ENCODE measurements around the gene CENPB.
"Not testable (repeated sequence)": the region's sequence is repeated elsewhere in the genome, so short reads cannot be mapped to it uniquely, and the experiment has no call there.

The CENPB gene

GRCh38 chr20:3786665-3787323 is at the start of gene CENPB:
Gene CENPB (minus strand): TSS chr20:3786740. CDS start chr20:3786483, 257 bp downstream.
- H3K4me3 Mint-ChIP-seq = peak within 1 kb of the TSS; percentile 85 to 86
- H3K27me3 Mint-ChIP-seq = no peaks in the 10 kb centered on the region
- no peaks in the 10 kb centered on the region for H3K9me3 Mint-ChIP-seq
- H3K4me1 Mint-ChIP-seq = peaks cover 19 to 38% of the 10 kb centered on the region in 2 donors
- DNase-seq (peak; percentile 90), ATAC-seq (replicated peaks) (peak; percentile 92 to 95)
- H3K27ac Mint-ChIP-seq = peak within 1 kb of the TSS; percentile 81
- H3K36me3 Mint-ChIP-seq = peaks cover 9 to 16% of the 10 kb centered on the region in 2 donors

- Mint-ChIP-seq H3K4me1 (peaks cover 0 to 3% of the 10 kb centered on the region in 2 donors), H3K9me3 (no peaks in the 10 kb centered on the region), H3K27me3 (no peaks in the 10 kb centered on the region), H3K4me3 (no peak overlapping the region), H3K36me3 (peaks cover 6 to 9% of the 10 kb centered on the region in 2 donors), H3K27ac (no peak overlapping the region)
- DNase-seq = no peak
- no peak for ATAC-seq (replicated peaks)
Observed at GRCh38 chr20:3836132-3836531, 49.6 kb upstream of the CENPB start.

DNA sequence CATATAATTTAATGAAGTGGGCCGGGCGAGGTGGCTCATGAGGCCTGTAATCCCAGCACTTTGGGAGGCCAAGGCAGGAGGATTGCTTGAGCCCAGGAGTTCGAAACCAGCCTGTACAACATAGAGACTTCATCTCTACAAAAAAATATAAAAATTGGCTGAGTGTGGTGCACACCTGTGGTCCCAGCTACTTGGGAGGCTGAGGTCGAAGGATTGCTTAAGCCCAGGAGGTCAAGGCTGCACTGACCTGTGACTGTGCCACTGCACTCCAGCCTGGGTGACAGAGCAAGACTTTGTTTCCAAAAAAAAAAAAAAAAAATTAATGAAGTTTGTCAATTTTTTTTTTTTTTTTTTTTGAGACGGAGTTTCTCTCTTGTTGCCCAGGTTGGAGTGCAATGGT is 43.4 kb upstream of the CENPB start:
- H3K4me3 Mint-ChIP-seq; H3K9me3 Mint-ChIP-seq; H3K27ac Mint-ChIP-seq; H3K27me3 Mint-ChIP-seq; H3K4me1 Mint-ChIP-seq; DNase-seq; ATAC-seq (replicated peaks): not testable (repeated sequence)
- H3K36me3 Mint-ChIP-seq = peaks cover 23 to 31% of the 10 kb centered on the region in 2 donors

- H3K36me3 Mint-ChIP-seq = peaks cover 27 to 35% of the 10 kb centered on the region in 2 donors
- H3K4me3 Mint-ChIP-seq = no peak overlapping the region
- H3K27ac Mint-ChIP-seq = no peak overlapping the region
- no peaks in the 10 kb centered on the region for H3K27me3 Mint-ChIP-seq
- peaks cover 8 to 9% of the 10 kb centered on the region in 2 donors for H3K4me1 Mint-ChIP-seq
- no peaks in the 10 kb centered on the region for H3K9me3 Mint-ChIP-seq
- DNase-seq = no peak
- no peak for ATAC-seq (replicated peaks)
Observed at GRCh38 chr20:3828798-3829197, 42.3 kb upstream of the CENPB start.

DNA sequence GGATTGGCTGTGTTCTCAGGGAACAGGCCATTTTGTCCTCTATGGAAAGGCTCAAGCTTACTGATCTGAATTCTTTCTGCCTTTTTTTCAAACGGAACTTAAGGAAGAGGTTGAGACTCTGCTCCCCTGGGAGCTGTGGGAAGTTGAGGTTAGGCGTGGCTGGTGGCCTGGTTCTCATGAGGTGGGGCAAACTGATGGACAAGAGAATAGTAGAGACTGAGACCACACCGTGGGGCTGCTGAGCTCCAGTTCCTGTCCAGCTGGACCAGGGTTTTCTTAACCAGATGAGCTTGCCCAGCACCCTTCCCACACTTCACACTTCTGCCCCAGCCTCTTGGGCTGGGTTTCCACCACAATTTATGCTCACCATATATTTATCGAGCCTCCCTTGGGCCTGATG is 39.9 kb upstream of the CENPB start:
- Mint-ChIP-seq H3K27me3 (no peaks in the 10 kb centered on the region), H3K9me3 (no peaks in the 10 kb centered on the region), H3K4me3 (no peak overlapping the region), H3K36me3 (peaks cover 31 to 45% of the 10 kb centered on the region in 2 donors), H3K4me1 (peaks cover 11 to 14% of the 10 kb centered on the region in 2 donors), H3K27ac (no peak overlapping the region)
- ATAC-seq (replicated peaks) (no peak), DNase-seq (no peak)

DNA sequence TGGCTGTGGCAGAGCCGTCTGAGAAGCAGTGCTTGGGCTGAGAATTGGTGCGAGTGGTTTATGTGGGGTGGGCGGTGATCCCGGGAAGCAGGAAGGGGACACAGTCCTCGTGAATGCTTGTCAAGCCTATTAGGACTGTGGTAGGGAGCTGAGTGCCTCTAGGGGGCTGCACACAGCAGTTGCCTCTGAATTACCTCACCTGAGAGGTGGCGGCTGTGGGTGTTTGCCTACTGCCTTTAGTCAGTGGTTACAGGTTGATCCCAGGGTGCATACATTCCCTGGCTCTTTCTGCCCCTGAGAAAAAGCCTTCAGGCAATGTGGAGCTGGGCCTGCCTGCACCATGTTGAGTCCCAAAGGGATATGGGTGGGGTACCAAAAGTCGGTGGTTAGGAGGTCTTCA is 39.0 kb upstream of the CENPB start:
- Mint-ChIP-seq H3K27me3 (no peaks in the 10 kb centered on the region), H3K27ac (no peak overlapping the region), H3K4me3 (no peak overlapping the region), H3K36me3 (peaks cover 29 to 45% of the 10 kb centered on the region in 2 donors), H3K9me3 (no peaks in the 10 kb centered on the region), H3K4me1 (peaks cover 14 to 18% of the 10 kb centered on the region in 2 donors)
- no peak for ATAC-seq (replicated peaks)
- no peak for DNase-seq

GRCh38 chr20:3823881-3824280 is 37.3 kb upstream of the CENPB start:
- Mint-ChIP-seq H3K4me3 (no peak overlapping the region), H3K9me3 (no peaks in the 10 kb centered on the region), H3K27ac (no peak overlapping the region), H3K4me1 (peaks cover 14 to 31% of the 10 kb centered on the region in 2 donors), H3K27me3 (no peaks in the 10 kb centered on the region), H3K36me3 (peaks cover 26 to 45% of the 10 kb centered on the region in 2 donors)
- ATAC-seq (replicated peaks) = no peak
- no peak for DNase-seq

DNA sequence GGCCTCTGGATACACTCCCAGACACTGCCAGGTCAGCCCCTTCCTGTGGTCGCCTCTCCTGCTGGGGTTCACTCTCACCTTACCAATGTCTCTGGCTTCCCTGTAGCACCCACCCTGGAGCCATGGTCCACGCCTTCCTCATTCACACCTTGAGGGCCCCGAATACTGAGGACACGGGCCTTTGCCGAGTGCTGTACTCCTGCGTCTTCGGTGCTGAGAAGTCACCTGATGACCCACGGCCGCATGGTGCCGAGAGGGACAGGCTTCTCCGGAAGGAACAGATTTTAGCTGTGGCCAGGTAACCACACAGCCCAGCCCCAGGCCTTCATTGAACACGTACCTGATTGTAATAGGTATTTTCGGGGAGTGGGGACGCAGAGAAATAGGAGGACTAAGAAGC is 35.5 kb upstream of the CENPB start:
- ATAC-seq (replicated peaks) = no peak
- Mint-ChIP-seq H3K4me1 (peaks cover 20 to 39% of the 10 kb centered on the region in 2 donors), H3K36me3 (peaks cover 21 to 32% of the 10 kb centered on the region in 2 donors), H3K4me3 (peak overlapping the region; percentile 87 to 95), H3K27ac (peak overlapping the region; percentile 98), H3K27me3 (no peaks in the 10 kb centered on the region), H3K9me3 (no peaks in the 10 kb centered on the region)
- DNase-seq = no peak

DNA sequence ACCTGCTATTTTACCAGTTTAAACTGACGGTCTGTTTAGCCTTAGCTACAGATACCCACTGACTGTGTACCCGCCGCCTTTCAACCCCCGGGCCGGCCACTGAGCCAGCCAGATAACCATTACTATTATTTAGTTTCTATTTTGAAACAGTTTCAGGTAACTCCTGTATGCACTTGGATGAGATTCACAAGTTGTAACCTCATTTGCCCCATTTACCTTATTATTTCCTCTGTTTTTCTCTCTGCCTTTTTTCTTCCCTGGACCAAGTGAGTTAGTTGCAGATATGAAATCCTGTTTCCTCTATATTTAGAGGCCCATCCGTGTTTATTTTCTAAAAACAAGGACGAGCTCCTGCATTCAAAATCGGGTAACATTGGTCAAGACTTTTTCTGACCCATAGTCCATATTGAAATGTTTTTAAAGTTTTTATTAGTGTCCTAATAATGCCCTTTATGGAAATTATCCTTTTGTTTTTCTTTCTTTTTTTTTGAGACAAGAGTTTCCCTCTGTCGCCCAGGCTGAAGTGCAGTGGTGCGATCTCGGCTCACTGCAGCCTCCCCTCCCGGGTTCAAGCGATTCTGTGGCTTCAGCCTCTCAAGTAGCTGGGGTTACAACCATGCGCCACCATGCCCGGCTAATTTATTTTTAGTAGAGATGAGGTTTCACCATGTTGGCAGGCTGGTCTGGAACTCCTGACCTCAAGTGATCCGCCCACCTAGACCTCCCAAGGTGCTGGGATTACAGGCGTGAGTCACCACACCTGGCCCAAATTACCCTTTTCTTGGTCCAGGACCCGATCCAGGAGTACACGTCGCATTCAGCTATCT is 34.6 kb upstream of the CENPB start:
- peaks cover 14 to 31% of the 10 kb centered on the region in 2 donors for H3K4me1 Mint-ChIP-seq
- peaks cover 12 to 23% of the 10 kb centered on the region in 2 donors for H3K36me3 Mint-ChIP-seq
- DNase-seq (no peak), ATAC-seq (replicated peaks) (no peak)
- H3K9me3 Mint-ChIP-seq = no peaks in the 10 kb centered on the region
- H3K27me3 Mint-ChIP-seq = peaks cover 4 to 5% of the 10 kb centered on the region in 2 donors
- peak overlapping the region; percentile 98 for H3K27ac Mint-ChIP-seq
- peak overlapping the region; percentile 87 to 95 for H3K4me3 Mint-ChIP-seq

- Mint-ChIP-seq H3K4me1 (peaks cover 12 to 30% of the 10 kb centered on the region in 2 donors), H3K4me3 (peak within 1 kb of the TSS; percentile 87 to 95), H3K27me3 (peaks cover 4 to 5% of the 10 kb centered on the region in 2 donors), H3K36me3 (peaks cover 11 to 18% of the 10 kb centered on the region in 2 donors), H3K27ac (peak within 1 kb of the TSS; percentile 98), H3K9me3 (no peaks in the 10 kb centered on the region)
- ATAC-seq (replicated peaks) (peak; percentile 88 to 90), DNase-seq (peak; percentile 93)
Observed at GRCh38 chr20:3820048-3820900, 33.7 kb upstream of the CENPB start, which contains the start of gene AP5S1. Gene AP5S1 (plus strand): TSS chr20:3820547. CDS start chr20:3822118, 1,571 bp downstream.

GRCh38 chr20:3819411-3820047 is 33.0 kb upstream of the CENPB start:
- Mint-ChIP-seq H3K27me3 (peaks cover 4 to 5% of the 10 kb centered on the region in 2 donors), H3K4me3 (peak overlapping the region; percentile 87 to 95), H3K27ac (peak overlapping the region; percentile 98), H3K4me1 (peaks cover 12 to 30% of the 10 kb centered on the region in 2 donors), H3K9me3 (no peaks in the 10 kb centered on the region), H3K36me3 (peaks cover 6 to 12% of the 10 kb centered on the region in 2 donors)
- ATAC-seq (replicated peaks) = no peak
- no peak for DNase-seq

- Mint-ChIP-seq H3K27ac (no peak overlapping the region), H3K4me3 (peak overlapping the region; percentile 32 to 60), H3K36me3 (peaks cover 5 to 10% of the 10 kb centered on the region in 2 donors), H3K27me3 (peaks cover 4 to 5% of the 10 kb centered on the region in 2 donors), H3K9me3 (no peaks in the 10 kb centered on the region), H3K4me1 (peaks cover 12 to 30% of the 10 kb centered on the region in 2 donors)
- ATAC-seq (replicated peaks) = no peak
- DNase-seq = no peak
Observed at GRCh38 chr20:3818155-3819151, 31.9 kb upstream of the CENPB start.

Data from stimulated activated naive B cell treated with anti-CD40 and anti-IgM and Interleukin-4, amounts not matched to agents 10 μg/mL and 1 μg/mL and 100 μg/mL, for 72 hours (primary cell).